HL-60 (cell line): ENCODE data around the gene OBSL1.

ENCODE experiments used
- DNase-seq, 2 experiments: peaks; one replicate each; pipeline ENCODE4 v3.0.0-alpha.2; 2010 to 2020; ENCODE audit warnings: low read depth in 1 of 2, low spot score in 1 of 2
- H3K27ac ChIP-seq: fragments of 250-450 bp; sonication (Bioruptor Pico); replicated peaks from 2 replicates; pipeline ENCODE4 v1.5.1; 2020; ENCODE audit warnings: mild to moderate bottlenecking, moderate library complexity
- H3K27me3 ChIP-seq: fragments of 250-450 bp; sonication (Bioruptor Pico); 2 replicates; pipeline ENCODE4 v1.5.1; 2021; ENCODE audit warnings: mild to moderate bottlenecking, moderate library complexity; ENCODE audit not compliant: insufficient read depth, poor library complexity, severe bottlenecking
- H3K4me3 ChIP-seq: replicated peaks from 2 replicates; pipeline ENCODE4 v1.5.1; 2011; ENCODE audit warnings: mild to moderate bottlenecking, control low read depth, low read length; ENCODE audit not compliant: insufficient read depth
- GABPA ChIP-seq: IDR thresholded peaks from 2 replicates; pipeline ENCODE4 v1.6.1; 2012; ENCODE audit warnings: low read depth
- POLR2AphosphoS5 ChIP-seq: IDR thresholded peaks from 2 replicates; pipeline ENCODE4 v1.6.1; 2012; ENCODE audit warnings: low read depth
- SPI1 ChIP-seq: IDR thresholded peaks from 2 replicates; pipeline ENCODE4 v1.6.1; 2012; ENCODE audit warnings: low read depth, mild to moderate bottlenecking, borderline replicate concordance
- TF ChIP-seq, protein P1 (sequence below): IDR thresholded peaks from one replicate; pipeline ENCODE4 v1.5.1; 2011; ENCODE audit warnings: low read length, control low read depth, inconsistent platforms; ENCODE audit not compliant: insufficient read depth
- TF ChIP-seq, protein P2 (sequence below): IDR thresholded peaks from 2 replicates; pipeline ENCODE4 v1.6.1; 2012; ENCODE audit warnings: low read depth; ENCODE audit not compliant: insufficient replicate concordance

Gene OBSL1

DNA sequence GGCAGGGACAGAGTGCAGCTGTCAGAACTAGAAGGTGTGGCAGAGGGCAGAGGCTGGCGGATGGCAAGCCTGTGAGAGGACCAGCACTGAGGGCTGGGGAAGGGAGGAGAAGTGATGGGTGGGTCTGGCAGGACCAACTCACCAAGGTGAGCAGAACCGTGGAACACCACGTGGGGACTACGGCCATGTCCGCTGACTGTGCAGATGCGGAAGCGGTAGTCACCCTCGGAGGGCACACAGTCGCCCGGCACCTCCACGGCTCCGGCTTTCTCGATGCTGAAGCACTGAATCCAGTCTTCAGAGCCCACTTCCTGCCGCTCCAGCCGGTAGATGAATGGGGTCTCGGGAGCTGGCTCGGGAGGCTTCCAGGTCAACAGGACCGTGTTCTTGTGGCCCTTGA, 4.2 kb downstream of the OBSL1 start:
- no peak overlapping the region for H3K4me3 ChIP-seq
- peaks cover 9% of the 10 kb centered on the region for H3K27me3 ChIP-seq
- DNase-seq: no peak
- no peak overlapping the region for H3K27ac ChIP-seq
- TF ChIP-seq, protein P1, sequence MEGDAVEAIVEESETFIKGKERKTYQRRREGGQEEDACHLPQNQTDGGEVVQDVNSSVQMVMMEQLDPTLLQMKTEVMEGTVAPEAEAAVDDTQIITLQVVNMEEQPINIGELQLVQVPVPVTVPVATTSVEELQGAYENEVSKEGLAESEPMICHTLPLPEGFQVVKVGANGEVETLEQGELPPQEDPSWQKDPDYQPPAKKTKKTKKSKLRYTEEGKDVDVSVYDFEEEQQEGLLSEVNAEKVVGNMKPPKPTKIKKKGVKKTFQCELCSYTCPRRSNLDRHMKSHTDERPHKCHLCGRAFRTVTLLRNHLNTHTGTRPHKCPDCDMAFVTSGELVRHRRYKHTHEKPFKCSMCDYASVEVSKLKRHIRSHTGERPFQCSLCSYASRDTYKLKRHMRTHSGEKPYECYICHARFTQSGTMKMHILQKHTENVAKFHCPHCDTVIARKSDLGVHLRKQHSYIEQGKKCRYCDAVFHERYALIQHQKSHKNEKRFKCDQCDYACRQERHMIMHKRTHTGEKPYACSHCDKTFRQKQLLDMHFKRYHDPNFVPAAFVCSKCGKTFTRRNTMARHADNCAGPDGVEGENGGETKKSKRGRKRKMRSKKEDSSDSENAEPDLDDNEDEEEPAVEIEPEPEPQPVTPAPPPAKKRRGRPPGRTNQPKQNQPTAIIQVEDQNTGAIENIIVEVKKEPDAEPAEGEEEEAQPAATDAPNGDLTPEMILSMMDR: no peak
- TF ChIP-seq GABPA (no peak), SPI1 (no peak)
- TF ChIP-seq, protein P2, sequence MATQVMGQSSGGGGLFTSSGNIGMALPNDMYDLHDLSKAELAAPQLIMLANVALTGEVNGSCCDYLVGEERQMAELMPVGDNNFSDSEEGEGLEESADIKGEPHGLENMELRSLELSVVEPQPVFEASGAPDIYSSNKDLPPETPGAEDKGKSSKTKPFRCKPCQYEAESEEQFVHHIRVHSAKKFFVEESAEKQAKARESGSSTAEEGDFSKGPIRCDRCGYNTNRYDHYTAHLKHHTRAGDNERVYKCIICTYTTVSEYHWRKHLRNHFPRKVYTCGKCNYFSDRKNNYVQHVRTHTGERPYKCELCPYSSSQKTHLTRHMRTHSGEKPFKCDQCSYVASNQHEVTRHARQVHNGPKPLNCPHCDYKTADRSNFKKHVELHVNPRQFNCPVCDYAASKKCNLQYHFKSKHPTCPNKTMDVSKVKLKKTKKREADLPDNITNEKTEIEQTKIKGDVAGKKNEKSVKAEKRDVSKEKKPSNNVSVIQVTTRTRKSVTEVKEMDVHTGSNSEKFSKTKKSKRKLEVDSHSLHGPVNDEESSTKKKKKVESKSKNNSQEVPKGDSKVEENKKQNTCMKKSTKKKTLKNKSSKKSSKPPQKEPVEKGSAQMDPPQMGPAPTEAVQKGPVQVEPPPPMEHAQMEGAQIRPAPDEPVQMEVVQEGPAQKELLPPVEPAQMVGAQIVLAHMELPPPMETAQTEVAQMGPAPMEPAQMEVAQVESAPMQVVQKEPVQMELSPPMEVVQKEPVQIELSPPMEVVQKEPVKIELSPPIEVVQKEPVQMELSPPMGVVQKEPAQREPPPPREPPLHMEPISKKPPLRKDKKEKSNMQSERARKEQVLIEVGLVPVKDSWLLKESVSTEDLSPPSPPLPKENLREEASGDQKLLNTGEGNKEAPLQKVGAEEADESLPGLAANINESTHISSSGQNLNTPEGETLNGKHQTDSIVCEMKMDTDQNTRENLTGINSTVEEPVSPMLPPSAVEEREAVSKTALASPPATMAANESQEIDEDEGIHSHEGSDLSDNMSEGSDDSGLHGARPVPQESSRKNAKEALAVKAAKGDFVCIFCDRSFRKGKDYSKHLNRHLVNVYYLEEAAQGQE: no peak

DNA sequence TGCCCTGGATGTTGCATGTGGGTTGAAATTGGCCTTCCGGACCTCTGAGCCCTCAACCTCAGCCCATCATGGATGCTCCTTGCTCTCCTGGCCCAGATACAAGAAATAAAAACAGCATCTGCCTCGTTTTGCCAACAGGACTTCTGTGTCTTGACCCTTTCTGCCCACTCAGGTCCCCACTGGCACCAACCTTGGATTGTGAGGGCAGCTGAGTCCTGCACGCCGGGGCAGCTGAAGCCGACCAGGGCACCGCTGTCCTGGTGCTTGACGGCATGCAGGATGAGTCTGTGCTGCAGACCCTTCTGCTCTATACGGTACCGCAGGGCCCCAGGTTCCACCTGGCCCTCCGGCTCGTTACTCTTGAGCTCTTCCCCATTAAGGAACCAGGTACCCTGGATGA, 4.7 kb downstream of the OBSL1 start:
- H3K4me3 ChIP-seq: no peak overlapping the region
- peaks cover 9% of the 10 kb centered on the region for H3K27me3 ChIP-seq
- no peak for DNase-seq
- H3K27ac ChIP-seq: no peak overlapping the region
- no peak for TF ChIP-seq GABPA
- TF ChIP-seq, protein P1: no peak
- TF ChIP-seq, protein P2: no peak
- TF ChIP-seq SPI1: no peak
- no peak for TF ChIP-seq POLR2AphosphoS5

DNA sequence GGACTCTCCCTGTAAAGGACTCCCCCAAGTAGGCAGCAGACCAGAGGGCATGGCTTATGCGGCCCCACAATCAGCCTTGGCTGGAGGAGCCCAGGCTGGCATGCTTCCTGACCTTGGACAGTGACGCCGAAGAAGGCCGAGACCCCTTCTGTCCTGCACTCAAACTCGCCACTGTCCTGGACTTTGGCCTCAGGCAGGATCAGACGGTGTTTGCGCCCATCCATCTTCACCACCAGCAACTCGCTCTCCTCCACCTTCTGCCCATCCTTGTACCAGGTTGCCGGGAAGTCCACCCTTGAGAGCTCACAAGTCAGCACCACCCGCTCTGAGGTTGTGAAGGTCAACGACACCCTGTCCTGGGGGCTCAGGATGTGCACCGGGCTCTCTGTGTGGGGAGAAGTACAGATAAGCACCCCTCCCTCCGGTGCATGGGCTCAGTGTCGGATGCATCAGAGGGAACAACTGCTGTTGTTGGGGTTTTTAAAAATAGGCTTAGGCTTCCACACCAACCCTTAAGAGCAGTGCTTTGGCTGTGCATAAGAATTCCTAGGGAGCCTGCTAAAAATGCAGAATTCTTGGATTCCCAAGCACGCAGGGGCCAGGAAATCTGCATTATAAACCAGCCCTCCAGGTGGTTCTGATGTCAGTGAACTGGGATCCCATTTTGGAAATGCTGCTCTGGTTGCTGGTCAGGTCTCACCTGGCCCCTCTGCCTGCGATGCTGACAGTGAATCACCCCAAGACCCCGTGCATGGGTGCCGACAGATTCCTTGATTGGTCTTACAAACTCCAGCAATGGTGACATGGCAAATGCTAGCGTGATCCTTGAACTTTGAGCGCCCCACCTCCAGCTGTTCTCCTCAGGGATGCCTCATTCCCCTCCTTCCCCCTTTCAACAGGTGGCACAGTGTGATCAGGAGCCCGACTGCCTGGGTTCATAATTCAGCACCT, 5.9 kb downstream of the OBSL1 start:
- Histone ChIP-seq H3K27me3 (peaks cover 9% of the 10 kb centered on the region), H3K27ac (no peak overlapping the region), H3K4me3 (no peak overlapping the region)
- no peak for DNase-seq
- TF ChIP-seq GABPA (no peak), SPI1 (no peak)
- TF ChIP-seq, protein P2: no peak
- TF ChIP-seq, protein P1: no peak
